HCT116 (cell line): ENCODE data around the gene PITPNC1. TPM values are rescaled to one million over a fixed set of nuclear protein-coding genes. Genes with fewer than 3 reads are reported as not detected.

Experiments used
- ATAC-seq: fragments of 200-7000 bp; cut with Tn5 transposase; 2 replicates; pipeline ENCODE4 v1.9.1; 2020; ENCODE audit warnings: mild to moderate bottlenecking, moderate library complexity
- BruUV-seq: library from RNA; stranded (reverse); fragments of 400-500 nt; replicated peaks from 2 replicates; lab custom pipeline; 2021; lab: Mats Ljungman, UMichigan
- CTCF ChIA-PET: fragments of 300-600 bp; sonication (Branson Sonifier 250); formaldehyde crosslinking; loops from one replicate; lab custom pipeline; 2021; ENCODE audit warnings: antibody characterized with exemption; lab: Charles Lee
- POLR2A ChIA-PET: fragments of 300-600, 350-600 bp; sonication (Branson Sonifier 250); formaldehyde crosslinking; loops from one replicate; lab custom pipeline; 2021; ENCODE audit warnings: antibody characterized with exemption; lab: Charles Lee
- RAD21 ChIA-PET, 2 experiments: fragments of 300-600 bp; sonication (Branson Sonifier 250); formaldehyde crosslinking; loops; one replicate each; lab custom pipeline; 2023; ENCODE audit warnings: low total read pairs in 2 of 2; ENCODE audit not compliant: uncharacterized antibody in 2 of 2, unreplicated experiment in 2 of 2, low non-redundant PET in 1 of 2; lab: Charles Lee
- DNase-seq: peaks from one replicate; pipeline ENCODE4 v3.0.0-alpha.2; 2010; ENCODE audit warnings: low read depth, low spot score
- H2AFZ ChIP-seq: fragments of 200-600 bp; shearing (Covaris generic), sonication (generic); 2 replicates; pipeline ENCODE4 v1.6.1; 2017; ENCODE audit warnings: low read depth, mixed run types, mixed read lengths, antibody characterized with exemption, low read length; ENCODE audit not compliant: poor library complexity, severe bottlenecking
- H3K27ac ChIP-seq: 2 replicates; pipeline ENCODE4 v1.5.1; 2012; ENCODE audit warnings: low read depth, low read length
- H3K27me3 ChIP-seq: fragments of 200-600 bp; sonication (generic); 2 replicates; pipeline ENCODE4 v1.6.1; 2016; ENCODE audit warnings: mixed run types, low read length, mixed read lengths; ENCODE audit not compliant: insufficient read depth
- H3K36me3 ChIP-seq, 2 experiments: fragments of 200-500 bp in 1 of 2; fragments of 200-600 bp in 1 of 2; sonication (Bioruptor generic) in 1 of 2; sonication (generic) in 1 of 2; 2 replicates each; pipeline versions ENCODE4 v1.5.1 to v1.6.1; 2014 to 2016; ENCODE audit warnings: low read length in 2 of 2, inconsistent platforms in 1 of 2, mixed read lengths in 1 of 2, mixed run types in 1 of 2; ENCODE audit not compliant: insufficient read depth in 2 of 2, control insufficient read depth in 1 of 2
- H3K4me1 ChIP-seq, 2 experiments: fragments of 200-600 bp in 1 of 2; sonication (generic) in 1 of 2; 2 replicates each; pipeline versions ENCODE4 v1.5.1 to v1.6.1; 2012 to 2017; ENCODE audit warnings: low read length in 2 of 2, inconsistent platforms in 1 of 2, mild to moderate bottlenecking in 1 of 2, mixed read lengths in 1 of 2, mixed run types in 1 of 2, moderate library complexity in 1 of 2; ENCODE audit not compliant: insufficient read depth in 2 of 2, control insufficient read depth in 1 of 2
- H3K4me2 ChIP-seq: fragments of 200-600 bp; sonication (generic); 2 replicates; pipeline ENCODE4 v1.6.1; 2017; ENCODE audit warnings: mixed run types, low read length, mixed read lengths
- H3K4me3 ChIP-seq, 2 experiments: fragments of 200-600 bp in 1 of 2; sonication (generic) in 1 of 2; replicated peaks in 1 of 2; 2 replicates each; pipeline ENCODE4 v1.5.1; 2011 to 2016; ENCODE audit warnings: low read length in 2 of 2, control low read depth in 1 of 2, low read depth in 1 of 2, mild to moderate bottlenecking in 1 of 2, mixed read lengths in 1 of 2, mixed run types in 1 of 2
- H3K79me2 ChIP-seq: fragments of 200-600 bp; sonication (generic); 2 replicates; pipeline ENCODE4 v1.6.1; 2017; ENCODE audit warnings: mild to moderate bottlenecking, mixed run types, low read length, moderate library complexity, mixed read lengths; ENCODE audit not compliant: insufficient read depth
- H3K9ac ChIP-seq: fragments of 200-600 bp; sonication (generic); 2 replicates; pipeline ENCODE4 v1.6.1; 2016; ENCODE audit warnings: low read length, mixed read lengths
- H3K9me2 ChIP-seq: fragments of 200-600 bp; sonication (generic), shearing (Covaris generic); 2 replicates; pipeline ENCODE4 v1.6.1; 2017; ENCODE audit warnings: mixed run types, mild to moderate bottlenecking, moderate library complexity; ENCODE audit not compliant: insufficient read depth
- H3K9me3 ChIP-seq, 2 experiments: fragments of 200-500 bp in 1 of 2; fragments of 200-600 bp in 1 of 2; sonication (Bioruptor generic) in 1 of 2; sonication (generic) in 1 of 2; 2 replicates each; pipeline ENCODE4 v1.6.1; 2014 to 2017; ENCODE audit warnings: low read length in 2 of 2, mixed read lengths in 2 of 2, inconsistent platforms in 1 of 2, low read depth in 1 of 2, mild to moderate bottlenecking in 1 of 2, mixed run types in 1 of 2, moderate library complexity in 1 of 2; ENCODE audit not compliant: control insufficient read depth in 1 of 2, insufficient read depth in 1 of 2
- H4K20me1 ChIP-seq: fragments of 200-600 bp; sonication (generic), shearing (Covaris generic); 2 replicates; pipeline ENCODE4 v1.6.1; 2017; ENCODE audit warnings: mixed run types, mild to moderate bottlenecking, moderate library complexity; ENCODE audit not compliant: insufficient read depth
- ATF3 ChIP-seq: IDR thresholded peaks from 2 replicates; pipeline ENCODE4 v1.6.1; 2012
- CBX3 ChIP-seq: IDR thresholded peaks from 2 replicates; pipeline ENCODE4 v1.6.1; 2012; ENCODE audit warnings: low read depth
- CEBPB ChIP-seq: IDR thresholded peaks from 2 replicates; pipeline ENCODE4 v1.6.1; 2012; ENCODE audit warnings: low read depth
- CTCF ChIP-seq, 3 experiments: fragments of 200-600 bp in 1 of 3; sonication (generic) in 1 of 3; IDR thresholded peaks in 2 of 3; conservative IDR thresholded peaks in 1 of 3; 2 replicates each; pipeline ENCODE4 v1.5.1; 2012 to 2017; ENCODE audit warnings: low read depth in 2 of 3, low read length in 2 of 3, antibody characterized with exemption in 1 of 3, borderline replicate concordance in 1 of 3, control low read depth in 1 of 3, mild to moderate bottlenecking in 1 of 3, mixed read lengths in 1 of 3, mixed run types in 1 of 3, moderate library complexity in 1 of 3; ENCODE audit not compliant: insufficient read depth in 1 of 3
- EGR1 ChIP-seq: IDR thresholded peaks from 2 replicates; pipeline ENCODE4 v1.6.1; 2012; ENCODE audit warnings: low read depth
- ELF1 ChIP-seq: IDR thresholded peaks from 2 replicates; pipeline ENCODE4 v1.6.1; 2012; ENCODE audit warnings: low read depth, borderline replicate concordance
- EZH2 ChIP-seq: fragments of 200-600 bp; sonication (generic); IDR thresholded peaks from 2 replicates; pipeline ENCODE4 v1.6.1; 2017; ENCODE audit warnings: antibody characterized with exemption, mixed run types
- EZH2phosphoT487 ChIP-seq: fragments of 200-600 bp; IDR thresholded peaks from 2 replicates; pipeline ENCODE4 v1.6.1; 2018; ENCODE audit warnings: antibody characterized with exemption, borderline replicate concordance
- FOSL1 ChIP-seq: IDR thresholded peaks from 2 replicates; pipeline ENCODE4 v1.6.1; 2012; ENCODE audit warnings: low read depth
- JUND ChIP-seq: IDR thresholded peaks from 2 replicates; pipeline ENCODE4 v1.6.1; 2012
- POLR2AphosphoS5 ChIP-seq: IDR thresholded peaks from 2 replicates; pipeline ENCODE4 v1.6.1; 2011; ENCODE audit warnings: mild to moderate bottlenecking, low read depth, low read length, moderate library complexity
- RAD21 ChIP-seq: IDR thresholded peaks from 2 replicates; pipeline ENCODE4 v1.6.1; 2012; ENCODE audit warnings: low read depth, mild to moderate bottlenecking
- YY1 ChIP-seq: IDR thresholded peaks from 2 replicates; pipeline ENCODE4 v1.6.1; 2011; ENCODE audit warnings: low read length, low read depth, moderate library complexity, mild to moderate bottlenecking; ENCODE audit not compliant: insufficient replicate concordance; ENCODE audit errors: extremely low read depth
- ZBTB33 ChIP-seq: IDR thresholded peaks from 2 replicates; pipeline ENCODE4 v1.6.1; 2011; ENCODE audit warnings: mild to moderate bottlenecking, low read length, moderate library complexity; ENCODE audit not compliant: insufficient replicate concordance; ENCODE audit errors: extremely low read depth
- ZNF274 ChIP-seq: fragments of 200-500 bp; sonication (Bioruptor generic); IDR thresholded peaks from 2 replicates; pipeline ENCODE4 v1.6.1; 2014; ENCODE audit warnings: mild to moderate bottlenecking, low read depth, low read length, inconsistent platforms
- intact Hi-C: fragments of 100-400 bp; cut with micrococcal nuclease; formaldehyde crosslinking; loops from 2 replicates; pipeline ENCODE4 v1.10.0; 2022
- total RNA-seq: library from RNA; stranded (reverse); gene quantifications from one replicate; pipeline ENCODE4 v1.2.1, GENCODE V29; 2021; ENCODE audit not compliant: unreplicated experiment

The PITPNC1 gene
- total RNA-seq, 1 experiment from 2014 or later: 41.9 TPM

GRCh38 chr17:67518876-67519275 lies 141.8 kb downstream of the PITPNC1 start:
- H3K4me3 ChIP-seq: no peak overlapping the region
- RAD21 ChIA-PET: no interaction called here
- TF ChIP-seq CBX3: no peak
- H3K27me3 ChIP-seq: no peaks in the 10 kb centered on the region
- H3K9me2 ChIP-seq: no peaks in the 10 kb centered on the region
- no peak overlapping the region for H2AFZ ChIP-seq
- H4K20me1 ChIP-seq: no peaks in the 10 kb centered on the region
- no peak overlapping the region for H3K27ac ChIP-seq
- H3K9me3 ChIP-seq: peaks cover 0 to 6% of the 10 kb centered on the region in 2 experiments; a peak in 1 of 4 replicates
- BruUV-seq: no TSS peak
- H3K9ac ChIP-seq: no peak overlapping the region
- no peak for ATAC-seq
- H3K4me2 ChIP-seq: no peak overlapping the region
- intact Hi-C loops: no loop called here
- no peaks in the 10 kb centered on the region for H3K79me2 ChIP-seq
- H3K36me3 ChIP-seq: no peaks in the 10 kb centered on the region
- DNase-seq: no peak
- POLR2A ChIA-PET: no interaction called here
- CTCF ChIA-PET: no interaction called here
- H3K4me1 ChIP-seq: peaks cover 14 to 16% of the 10 kb centered on the region in 2 experiments

- no peaks in the 10 kb centered on the region for H3K79me2 ChIP-seq
- intact Hi-C loops: no loop called here
- no peaks in the 10 kb centered on the region for H3K36me3 ChIP-seq
- H3K9me2 ChIP-seq: no peaks in the 10 kb centered on the region
- CTCF ChIA-PET: no interaction called here
- TF ChIP-seq JUND (no peak), FOSL1 (no peak), EGR1 (no peak), POLR2AphosphoS5 (no peak), ZBTB33 (no peak), ATF3 (no peak), CTCF (IDR thresholded peaks at IDR 0.05 in 2 of 3, conservative IDR thresholded peaks at IDR 0.05 in 1 of 3; ENCODE audit: borderline replicate concordance in 1 of 3, insufficient read depth in 1 of 3, low read depth in 2 of 3, low read length in 2 of 3) (no peak), EZH2 (no peak), RAD21 (no peak), YY1 (no peak), EZH2phosphoT487 (no peak), ELF1 (no peak), ZNF274 (no peak), CEBPB (no peak)
- RAD21 ChIA-PET: no interaction called here
- H4K20me1 ChIP-seq: no peaks in the 10 kb centered on the region
- H3K27me3 ChIP-seq: no peaks in the 10 kb centered on the region
- no peak overlapping the region for H2AFZ ChIP-seq
- BruUV-seq: no TSS peak
- DNase-seq (no peak), ATAC-seq (no peak)
- no peak overlapping the region for H3K4me2 ChIP-seq
- no peak overlapping the region for H3K4me3 ChIP-seq
- POLR2A ChIA-PET: no interaction called here
- peaks cover 13 to 16% of the 10 kb centered on the region in 2 experiments for H3K4me1 ChIP-seq
- no peak overlapping the region for H3K9ac ChIP-seq
- peaks cover 0 to 6% of the 10 kb centered on the region in 2 experiments; a peak in 1 of 4 replicates for H3K9me3 ChIP-seq
- H3K27ac ChIP-seq: no peak overlapping the region
Observed at GRCh38 chr17:67519801-67520251, 142.7 kb downstream of the PITPNC1 start.
